Head of caudate nucleus (tissue), 42 donors: ENCODE measurements around the gene GABRB3.
A peak's percentile ranks its signal among the peaks of the same experiment; 100 is the strongest.

ENCODE experiments used
- DNase-seq, 42 donors: peaks; one replicate each; pipeline versions ENCODE4 v3.0.0 to v3.0.0-alpha.2; 2020 to 2021; ENCODE audit warnings: mixed read lengths in 7 of 42
- intact Hi-C: fragments of 100-400 bp; cut with DNase I; formaldehyde crosslinking; loops from one replicate; pipeline ENCODE4 v1.15.0; 2022

Gene GABRB3

DNA sequence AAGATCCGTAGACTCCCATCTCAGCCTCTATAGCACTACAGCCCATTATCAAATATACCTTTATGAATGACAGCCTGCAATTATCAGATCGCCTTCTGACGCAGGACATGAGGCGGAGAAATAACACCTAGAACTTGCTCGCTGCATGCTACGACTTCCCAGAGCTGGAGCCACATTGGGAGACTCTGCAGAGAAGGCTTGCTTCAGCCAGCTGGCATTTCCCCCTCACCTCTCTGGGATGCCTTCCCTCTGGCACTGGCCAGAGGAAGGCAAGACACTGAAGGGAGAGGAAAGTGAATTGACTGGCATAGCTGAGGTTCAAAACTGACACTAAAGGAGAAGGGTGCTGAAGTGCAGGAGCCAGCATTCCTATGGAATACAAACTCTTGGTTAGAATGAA is 131.7 kb downstream of the GABRB3 start:
- intact Hi-C loops: no loop called here
- no peak for DNase-seq

DNA sequence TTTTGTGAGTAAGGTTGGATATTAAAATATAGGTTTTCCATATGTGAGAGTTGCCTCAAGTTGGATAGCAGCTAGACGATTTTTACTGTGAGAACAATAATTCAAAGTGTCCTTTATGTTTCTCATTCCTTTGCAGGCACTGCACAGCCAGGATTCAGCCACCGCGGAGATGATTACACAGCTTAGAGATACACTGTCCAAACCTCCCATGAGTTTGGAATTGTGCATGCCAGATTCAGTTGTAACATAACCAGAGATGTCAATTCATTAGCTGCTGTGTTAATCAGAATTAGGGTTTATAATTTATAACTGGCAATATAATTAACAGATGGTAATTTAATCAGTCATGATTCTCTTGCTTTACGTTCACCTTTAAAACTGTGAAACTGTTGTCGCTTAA is 132.3 kb downstream of the GABRB3 start:
- intact Hi-C loops: no loop called here
- DNase-seq: no peak

DNA sequence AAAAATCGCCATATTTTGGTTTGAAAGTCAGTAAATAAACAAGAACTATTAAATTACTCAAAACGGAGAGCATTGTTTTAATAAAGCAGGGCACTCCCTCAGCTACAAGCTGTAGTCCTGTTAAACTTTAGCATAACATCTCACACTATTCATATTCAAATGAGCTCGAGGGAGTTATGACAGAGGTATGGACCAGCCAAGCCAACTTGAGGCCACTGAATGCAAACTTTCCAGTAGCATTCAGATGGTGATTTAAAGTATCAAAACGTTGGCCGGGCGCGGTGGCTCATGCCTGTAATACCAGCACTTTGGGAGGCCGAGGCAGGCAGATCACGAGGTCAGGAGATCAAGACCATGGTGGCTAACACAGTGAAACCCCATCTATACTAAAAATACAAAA is 132.9 kb downstream of the GABRB3 start:
- intact Hi-C loops: loop anchor here (10.0 kb wide), 1 partner anchor 55 kb away; no protein-coding TSS in a partner anchor
- no peak for DNase-seq

DNA sequence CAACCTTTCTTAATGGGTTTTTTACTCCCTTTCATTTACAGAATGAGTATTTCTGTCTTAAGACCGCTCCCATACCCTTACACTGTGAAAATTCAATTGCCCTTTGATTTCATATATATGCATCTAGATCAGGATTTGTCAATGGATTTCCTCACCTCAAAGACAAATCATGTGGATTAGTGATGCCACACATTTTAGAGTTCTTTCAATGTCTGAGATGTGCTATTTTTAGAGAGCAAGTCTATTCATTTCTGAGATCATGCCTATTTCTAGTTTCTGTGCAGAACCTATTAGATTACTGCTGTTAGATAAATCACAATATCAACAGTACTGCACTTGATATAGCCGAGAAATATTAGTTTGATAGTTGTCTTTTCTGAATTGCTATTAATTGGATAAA is 137.3 kb downstream of the GABRB3 start:
- intact Hi-C loops: loop anchor here (10.0 kb wide), 1 partner anchor 59 kb away; no protein-coding TSS in a partner anchor
- DNase-seq: no peak

DNA sequence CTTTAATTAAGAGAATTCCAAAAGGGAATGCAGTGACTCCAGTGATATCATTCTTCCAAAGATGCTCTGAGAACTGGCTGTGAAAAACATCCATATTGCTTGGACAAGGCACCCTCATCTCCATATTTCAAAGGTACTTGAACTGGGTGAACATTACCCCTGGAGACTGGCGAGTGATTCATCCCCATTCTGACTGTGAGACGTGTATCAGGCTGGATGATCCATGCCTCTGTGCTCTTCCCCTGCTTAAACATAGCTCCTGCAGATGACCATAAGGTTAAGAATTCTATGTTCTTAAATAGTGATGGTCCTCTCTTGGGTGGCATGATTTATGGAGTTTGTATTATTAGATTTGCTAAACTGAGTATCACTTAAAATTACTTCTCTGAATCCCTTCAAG is 137.8 kb downstream of the GABRB3 start:
- intact Hi-C loops: loop anchor here (10.0 kb wide), 1 partner anchor 60 kb away; no protein-coding TSS in a partner anchor
- DNase-seq: no peak

DNA sequence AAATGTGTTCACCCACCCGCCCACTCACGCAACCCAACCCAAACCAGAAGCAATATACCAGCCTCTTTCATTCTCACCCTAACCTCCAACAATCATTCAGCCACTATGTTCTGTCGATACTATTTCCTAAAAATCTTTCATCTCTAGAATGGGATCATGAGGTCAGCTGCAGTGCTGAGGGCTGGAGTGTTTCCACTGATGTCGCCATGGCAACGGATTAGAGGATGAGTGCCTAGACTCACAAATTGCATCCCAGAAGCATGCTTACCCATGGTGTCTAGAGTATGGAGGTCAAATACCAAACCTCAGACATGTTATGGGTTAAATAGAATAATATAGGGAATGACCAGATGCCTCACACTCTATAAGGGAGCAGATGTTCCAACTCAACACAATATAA is 138.5 kb downstream of the GABRB3 start:
- intact Hi-C loops: loop anchor here (10.0 kb wide), 1 partner anchor 60 kb away; no protein-coding TSS in a partner anchor
- DNase-seq: no peak

DNA sequence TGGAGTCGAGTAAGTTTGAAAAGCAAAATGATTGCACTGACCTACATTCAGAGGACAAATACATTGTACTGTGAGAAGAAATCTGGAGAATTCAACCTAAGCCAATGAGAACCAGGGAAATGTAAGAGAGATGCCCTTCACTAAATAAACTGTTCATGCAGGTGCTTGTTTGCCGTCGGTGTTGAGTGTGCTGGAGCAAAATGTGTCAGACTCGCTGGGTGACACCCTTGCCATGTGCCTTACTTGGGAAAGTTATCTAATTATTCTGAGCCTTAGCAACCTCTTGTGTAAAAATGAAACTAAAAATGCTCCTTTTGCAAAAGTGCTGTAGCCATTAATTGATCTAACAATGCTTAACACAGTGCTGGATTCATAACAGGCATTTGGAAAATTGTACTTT is 140.4 kb downstream of the GABRB3 start:
- peak in 29 of 42 donors; percentile 10 to 82 (median 47) for DNase-seq
- intact Hi-C loops: loop anchor here (10.0 kb wide), 1 partner anchor 62 kb away; no protein-coding TSS in a partner anchor

DNA sequence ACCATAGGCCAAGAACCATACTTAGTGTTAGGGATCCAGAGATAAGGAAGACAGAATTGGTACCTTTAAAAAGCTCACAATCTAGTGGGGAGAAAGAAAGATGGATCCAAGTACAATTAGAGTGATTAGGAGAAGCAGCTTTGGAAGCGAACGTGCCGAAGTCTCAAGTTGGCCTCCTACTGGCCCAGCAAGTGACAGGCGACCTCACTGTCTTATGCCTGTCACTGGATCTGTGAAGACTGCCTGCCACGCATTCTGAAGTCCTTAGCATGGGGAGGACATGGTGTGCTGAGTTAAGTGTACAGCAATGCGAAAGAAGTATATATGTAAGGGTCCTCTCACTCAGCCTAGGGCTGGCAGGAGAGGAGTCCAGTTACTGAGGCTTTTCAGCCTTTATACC is 141.0 kb downstream of the GABRB3 start:
- intact Hi-C loops: loop anchor here (10.0 kb wide), 1 partner anchor 63 kb away; no protein-coding TSS in a partner anchor
- DNase-seq: no peak

DNA sequence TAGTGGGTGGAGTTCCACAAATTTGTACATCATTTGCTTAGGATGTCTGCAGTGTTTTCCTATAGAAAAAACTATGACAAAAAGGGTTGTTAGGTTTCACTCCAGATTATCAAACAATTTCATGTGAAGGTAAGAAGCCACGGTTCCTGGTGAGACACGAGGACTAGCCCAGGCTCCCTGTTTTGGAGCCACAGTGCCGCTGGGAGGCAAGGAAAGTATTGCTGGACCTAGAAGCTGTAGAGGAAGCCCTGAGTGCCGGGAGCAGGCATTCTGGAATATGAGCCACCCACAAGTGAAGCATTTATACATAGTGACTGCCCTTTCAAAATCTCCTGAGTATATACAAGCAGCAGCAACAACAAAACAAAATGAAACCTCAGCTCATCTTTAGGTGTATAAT is 142.0 kb downstream of the GABRB3 start:
- intact Hi-C loops: loop anchor here (10.0 kb wide), 1 partner anchor 64 kb away; no protein-coding TSS in a partner anchor
- no peak for DNase-seq

DNA sequence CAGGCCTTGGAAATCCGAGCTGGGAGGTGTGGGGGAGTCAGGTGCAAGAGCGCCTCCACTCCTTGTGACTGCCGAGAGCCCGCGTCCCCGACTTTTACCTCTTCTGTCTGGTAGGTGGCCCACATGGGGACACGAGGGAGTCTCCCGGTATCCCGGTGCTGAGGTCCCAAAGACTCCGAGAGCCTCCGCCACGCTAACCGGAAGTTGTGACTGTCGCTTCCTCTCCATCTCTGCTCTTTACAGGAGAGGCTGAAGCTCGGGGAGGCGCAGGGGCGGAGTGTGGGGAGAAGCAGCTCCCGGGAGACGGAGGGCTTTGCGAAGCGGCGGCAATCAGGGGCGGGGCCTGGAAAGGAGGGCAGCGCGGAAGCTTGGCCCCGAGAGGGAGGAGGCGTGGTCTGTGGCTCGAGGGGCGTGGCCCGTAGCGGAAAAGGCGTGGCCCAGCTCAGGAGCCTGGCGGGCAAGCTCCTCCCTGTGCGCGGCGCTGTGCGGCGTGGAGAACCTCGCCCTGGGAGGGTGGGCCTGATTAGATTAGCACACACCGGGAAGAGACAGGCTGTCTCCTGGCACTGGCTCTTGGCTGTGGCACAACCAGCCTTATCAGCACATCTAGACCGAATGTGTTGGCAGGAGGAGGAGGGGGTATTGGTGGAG is 143.9 kb downstream of the GABRB3 start:
- peak in 39 of 42 donors; percentile 10 to 88 (median 53) for DNase-seq
- intact Hi-C loops: no loop called here

DNA sequence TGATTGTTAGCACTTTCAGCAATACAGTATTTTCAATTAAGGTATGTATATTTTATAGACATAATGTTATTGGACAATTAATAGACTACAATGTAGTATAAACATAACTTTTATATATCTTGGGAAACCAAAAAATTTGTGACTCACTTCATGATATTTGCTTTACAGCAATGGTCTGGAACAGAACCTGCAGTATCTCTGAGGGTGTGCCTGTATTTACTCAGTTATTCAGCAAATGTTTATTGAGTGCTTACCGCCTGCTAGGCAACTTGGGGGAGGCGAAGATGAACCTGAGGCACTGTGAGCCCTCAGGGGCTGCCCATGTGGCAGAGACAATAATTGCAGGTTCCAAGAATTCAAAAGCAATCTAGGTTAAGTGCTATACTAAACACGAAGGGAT is 144.8 kb downstream of the GABRB3 start:
- DNase-seq: no peak
- intact Hi-C loops: no loop called here

DNA sequence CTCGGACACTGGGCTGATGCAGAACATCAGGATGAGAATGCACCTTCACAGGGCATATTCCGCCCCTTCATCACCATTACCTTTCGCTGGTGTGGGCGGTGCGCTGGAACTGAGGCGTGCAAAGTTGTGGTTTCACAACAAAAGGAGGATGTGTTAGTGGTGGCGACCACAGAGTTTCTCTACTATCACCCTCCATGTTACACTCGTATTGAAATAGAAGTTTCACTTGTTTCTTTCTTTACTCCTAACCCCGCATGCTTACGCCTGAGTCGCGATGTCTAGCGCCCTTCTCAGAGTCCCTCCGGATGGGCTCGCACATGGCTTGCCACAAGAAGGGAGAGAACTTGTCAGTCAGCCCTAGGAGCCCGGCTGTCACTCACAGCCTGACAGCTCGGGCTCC is 148.7 kb downstream of the GABRB3 start:
- no peak for DNase-seq
- intact Hi-C loops: no loop called here

DNA sequence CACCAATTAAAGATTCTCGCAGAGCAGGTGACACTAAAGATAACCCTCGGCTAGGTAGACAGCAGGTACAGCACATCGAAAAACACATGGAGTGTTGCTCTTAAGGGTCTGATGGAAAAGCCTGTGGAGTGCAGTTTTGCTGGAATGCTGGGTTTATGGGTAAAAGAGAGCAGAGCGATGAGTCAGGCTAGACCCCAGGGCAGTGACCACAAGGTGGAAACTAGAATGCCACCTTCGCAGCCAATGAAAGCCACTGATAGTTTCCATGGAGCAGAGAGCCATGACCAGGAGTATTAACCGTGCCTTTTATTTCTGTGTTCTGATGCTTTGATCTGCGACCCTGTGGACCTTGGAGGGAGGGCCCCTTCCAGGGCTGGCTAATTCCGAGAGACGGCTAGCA is 149.8 kb downstream of the GABRB3 start:
- DNase-seq: no peak
- intact Hi-C loops: no loop called here

DNA sequence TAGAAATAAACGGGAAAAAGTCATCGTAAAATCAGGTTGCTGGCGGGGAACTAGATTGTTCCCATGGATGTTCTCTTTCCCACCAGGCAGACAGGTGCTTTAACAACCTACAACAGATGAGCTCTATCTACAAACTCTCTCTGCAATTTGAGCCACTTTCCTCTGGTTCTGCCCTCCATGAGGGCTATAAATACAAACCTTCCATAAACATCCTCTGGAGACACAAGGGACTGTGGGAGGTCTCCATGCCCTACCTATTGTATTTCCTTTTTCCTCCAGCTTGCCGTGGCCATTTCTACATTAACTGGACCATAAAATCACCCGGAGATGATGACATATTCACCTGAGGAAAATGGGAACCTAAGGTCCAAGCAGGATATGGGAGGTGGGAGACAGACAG is 151.1 kb downstream of the GABRB3 start:
- no peak for DNase-seq
- intact Hi-C loops: no loop called here

DNA sequence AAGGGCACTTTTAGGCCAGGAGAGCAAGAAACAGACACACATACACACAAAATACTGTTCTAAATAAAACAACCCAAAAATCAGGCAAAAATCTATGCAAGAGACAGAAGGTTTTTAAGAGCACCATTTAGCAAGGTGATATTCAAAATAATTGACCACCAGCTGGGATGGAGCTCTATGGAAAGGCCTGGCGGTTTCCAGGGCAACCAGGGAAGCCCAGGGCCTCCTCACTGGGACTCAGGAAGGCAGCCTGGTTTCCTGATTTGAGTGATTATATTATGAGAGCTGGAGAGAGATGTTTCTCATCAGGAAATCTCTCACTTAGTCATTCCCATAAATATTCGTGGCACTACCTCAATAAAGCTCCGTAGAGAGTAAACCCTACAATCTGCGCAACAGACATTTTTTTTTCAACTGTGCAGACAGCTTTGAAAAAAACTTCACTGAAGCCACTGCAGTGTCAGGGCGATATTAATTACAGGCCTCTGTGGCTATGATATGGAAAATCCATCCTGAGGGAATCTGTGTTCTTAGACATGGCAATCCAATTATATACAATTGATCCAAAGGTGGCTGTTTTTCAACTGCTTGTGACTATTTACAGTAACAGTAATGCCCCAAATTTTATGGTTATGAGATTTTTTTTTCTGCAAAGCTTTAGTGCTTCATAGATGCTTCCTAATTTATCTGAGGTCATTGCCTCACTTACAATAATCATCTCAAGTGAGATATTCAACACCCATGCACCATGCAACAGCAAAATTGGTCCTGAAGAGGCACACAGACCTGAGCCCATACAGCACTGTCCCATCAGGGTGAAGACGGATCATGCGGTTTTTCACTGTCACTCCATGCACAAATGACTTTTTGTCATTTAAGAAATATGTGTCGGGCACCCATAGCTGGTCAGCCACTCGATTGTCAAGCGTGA is 152.1 kb downstream of the GABRB3 start:
- DNase-seq: no peak
- intact Hi-C loops: no loop called here

DNA sequence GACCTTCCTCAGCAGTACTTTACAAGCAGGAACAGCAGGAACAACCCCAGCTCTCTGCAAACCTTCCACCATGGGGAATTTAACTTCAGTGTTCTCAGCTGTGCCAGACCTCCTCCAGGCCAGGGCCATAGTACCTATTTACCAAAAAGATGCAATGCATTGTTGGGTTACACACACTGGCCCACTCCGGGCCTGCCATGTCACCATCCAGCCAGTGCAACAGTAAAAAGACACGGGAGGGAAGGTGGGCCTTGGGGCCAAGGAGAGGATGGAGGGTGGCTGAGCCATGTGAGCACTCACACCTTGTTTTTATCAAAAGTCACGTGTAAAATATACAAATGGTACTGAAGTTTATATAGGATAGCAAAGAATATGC is 157.0 kb downstream of the GABRB3 start:
- intact Hi-C loops: no loop called here
- DNase-seq: no peak

DNA sequence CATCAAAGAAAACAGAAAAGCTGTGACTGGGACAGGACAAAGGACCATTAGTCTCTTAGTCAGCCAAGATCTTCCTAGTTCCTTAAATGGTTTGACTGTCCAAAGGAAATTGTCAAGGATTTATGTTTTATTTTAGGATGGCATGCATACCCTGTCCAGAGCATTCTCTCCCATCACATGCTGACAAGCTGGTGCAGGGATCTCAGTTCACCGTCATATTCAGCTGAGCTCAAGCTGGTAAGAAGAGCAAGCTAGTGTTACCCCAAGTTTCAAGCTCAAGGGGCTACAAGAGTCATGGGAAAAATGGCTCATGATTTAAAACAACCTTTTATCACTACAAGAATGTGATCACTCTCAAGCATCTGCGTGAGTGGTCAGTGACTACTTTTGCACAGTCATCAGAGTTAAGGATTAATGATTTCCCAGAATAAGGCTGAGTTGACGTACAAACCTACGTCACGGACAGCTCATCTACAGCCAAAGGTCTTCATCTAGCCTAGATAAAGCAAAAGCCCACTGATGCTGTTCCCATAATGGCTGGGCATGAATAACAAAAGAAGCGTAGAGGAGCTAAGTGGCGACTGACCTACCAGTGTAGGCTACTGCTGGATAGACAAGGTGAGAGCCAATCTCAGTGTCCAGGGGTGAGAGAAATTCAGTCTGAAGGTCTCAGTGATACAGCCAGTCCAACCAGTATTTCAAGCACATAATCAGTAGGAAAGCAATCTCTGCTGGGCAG is 157.5 kb downstream of the GABRB3 start:
- intact Hi-C loops: no loop called here
- DNase-seq: no peak

DNA sequence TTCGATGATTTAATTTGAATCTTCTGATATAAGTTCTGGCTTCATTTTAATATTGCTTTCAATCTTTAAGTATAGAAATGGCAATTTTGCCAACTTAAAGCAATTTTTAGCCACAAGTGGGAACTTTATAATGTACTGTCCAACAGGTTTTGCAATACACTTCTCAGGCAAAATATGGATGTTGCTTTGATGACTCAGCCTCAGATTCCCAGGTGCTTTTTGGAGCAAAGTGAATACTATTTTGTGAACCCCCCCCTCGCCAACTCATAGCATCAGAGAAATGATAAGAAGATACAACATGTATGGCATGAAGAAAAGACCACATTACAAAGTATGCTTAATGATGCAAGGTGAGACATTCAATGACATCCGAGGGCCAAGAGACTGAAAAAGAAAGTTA is 158.1 kb downstream of the GABRB3 start:
- DNase-seq: no peak
- intact Hi-C loops: no loop called here

DNA sequence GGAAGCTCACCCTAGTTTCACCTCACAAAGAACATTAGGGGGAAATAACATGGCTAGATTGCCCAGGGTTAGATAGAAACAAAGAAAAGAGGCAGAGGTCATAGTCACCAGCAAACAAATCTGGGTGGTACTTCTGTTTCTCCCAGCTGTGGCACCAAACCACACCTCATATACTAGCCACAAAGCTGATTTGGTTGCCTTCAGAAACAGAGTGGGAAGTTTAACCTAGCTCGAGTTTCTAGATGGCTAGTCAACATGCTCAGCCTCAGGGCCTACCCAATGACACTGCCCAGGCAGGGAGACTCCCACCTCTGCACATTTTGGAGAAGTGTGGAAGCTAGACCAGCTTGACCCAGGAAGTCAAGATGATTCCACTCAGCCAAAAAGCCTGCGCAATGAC is 174.2 kb downstream of the GABRB3 start:
- intact Hi-C loops: no loop called here
- DNase-seq: no peak

DNA sequence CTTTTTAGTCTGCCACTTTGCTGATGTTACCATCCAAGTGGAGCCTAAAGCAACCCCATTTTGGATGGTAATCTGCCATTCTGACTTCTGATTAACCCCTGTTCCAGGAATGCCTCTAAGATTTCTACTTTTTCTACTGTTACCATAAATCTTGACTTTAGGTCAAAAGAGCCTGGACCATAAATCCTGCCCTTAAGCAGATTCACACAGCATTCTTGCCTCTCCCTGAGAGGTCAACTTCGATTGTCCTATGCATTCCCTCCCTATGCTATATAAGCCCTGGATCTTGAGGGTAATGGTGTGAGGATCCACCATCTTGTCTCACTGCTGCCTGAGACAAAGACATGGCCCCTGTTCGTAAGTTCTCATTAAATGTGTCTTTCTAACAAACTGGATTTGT is 177.3 kb downstream of the GABRB3 start:
- intact Hi-C loops: no loop called here
- no peak for DNase-seq
